HG03432 (cell line): Measurements from ENCODE around the gene RAPGEF4.
A peak's percentile ranks its signal among the peaks of the same experiment; 100 is the strongest.
"Not testable (repeated sequence)": the region's sequence is repeated elsewhere in the genome, so short reads cannot be mapped to it uniquely, and the experiment has no call there.

Experiments used
- ATAC-seq: cut with Tn5 transposase; IDR thresholded peaks from one replicate; pipeline ENCODE4 v1.9.1; 2021; ENCODE audit warnings: mild to moderate bottlenecking, moderate library complexity; ENCODE audit not compliant: unreplicated experiment

The RAPGEF4 gene

DNA sequence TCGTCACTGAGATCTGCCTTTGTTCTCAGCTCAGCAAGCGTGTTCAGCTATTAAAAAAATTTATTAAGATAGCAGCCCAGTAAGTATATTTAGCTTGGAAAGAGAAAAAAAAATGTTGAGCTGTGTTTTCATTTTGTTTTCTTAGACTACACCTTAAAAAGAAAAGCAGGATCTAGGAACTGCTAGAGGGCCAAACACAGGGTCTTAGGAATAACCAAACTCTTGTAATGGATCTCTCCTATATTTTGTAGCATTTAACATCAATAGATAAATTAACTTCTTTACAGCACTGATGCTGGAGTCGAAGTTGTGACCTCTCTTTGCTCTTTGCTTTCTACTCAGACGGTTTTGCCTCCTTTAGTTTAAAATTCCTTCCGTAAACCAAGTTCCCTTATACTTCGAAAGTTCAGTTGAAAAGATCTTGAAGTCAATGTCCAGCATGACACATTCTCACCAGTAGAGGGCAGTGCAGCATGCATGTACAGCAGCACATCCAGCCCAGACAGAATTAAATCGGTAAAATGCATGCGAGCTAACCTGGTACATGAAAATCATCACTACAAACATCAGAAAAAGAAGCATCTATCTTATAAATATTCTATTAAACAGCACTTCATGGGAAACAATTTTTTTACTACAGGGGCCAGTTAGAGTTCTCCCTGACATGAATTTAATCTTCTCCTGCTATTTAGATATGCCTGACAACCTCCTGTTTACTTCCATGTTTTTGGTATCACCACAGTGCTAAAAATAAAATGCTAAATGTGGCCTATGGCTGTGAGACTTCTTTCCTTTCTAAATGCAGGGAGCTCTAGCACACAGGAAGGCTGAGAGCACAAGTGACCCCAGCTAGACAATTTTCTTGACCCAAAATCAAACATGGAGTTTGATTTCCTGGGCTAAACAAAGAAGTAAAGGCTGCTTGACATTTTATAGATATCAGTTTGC lies 291.8 kb downstream of the RAPGEF4 start:
- peak; percentile 64 for ATAC-seq

DNA sequence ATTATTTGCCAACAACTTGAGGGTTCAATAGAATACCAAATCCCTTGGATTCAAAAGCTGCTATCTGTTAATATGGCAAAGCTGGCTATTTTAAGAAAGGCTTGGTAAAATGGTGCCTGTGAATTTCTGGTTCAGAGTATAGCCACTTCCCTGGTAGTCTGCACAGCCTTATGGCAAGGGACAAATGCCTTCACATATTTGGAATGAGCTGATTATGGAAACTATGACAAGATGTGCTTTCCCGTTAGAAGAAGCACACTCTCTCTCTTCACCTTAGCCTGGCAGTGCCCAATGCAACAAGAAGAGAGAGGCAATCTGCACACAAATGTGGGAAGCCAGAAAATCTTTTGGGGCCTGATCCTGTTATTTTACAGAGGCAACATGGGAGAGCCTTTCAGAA lies 292.5 kb downstream of the RAPGEF4 start:
- no peak for ATAC-seq

GRCh38 chr2:173028671-173029070 lies 293.0 kb downstream of the RAPGEF4 start:
- ATAC-seq: no peak

DNA sequence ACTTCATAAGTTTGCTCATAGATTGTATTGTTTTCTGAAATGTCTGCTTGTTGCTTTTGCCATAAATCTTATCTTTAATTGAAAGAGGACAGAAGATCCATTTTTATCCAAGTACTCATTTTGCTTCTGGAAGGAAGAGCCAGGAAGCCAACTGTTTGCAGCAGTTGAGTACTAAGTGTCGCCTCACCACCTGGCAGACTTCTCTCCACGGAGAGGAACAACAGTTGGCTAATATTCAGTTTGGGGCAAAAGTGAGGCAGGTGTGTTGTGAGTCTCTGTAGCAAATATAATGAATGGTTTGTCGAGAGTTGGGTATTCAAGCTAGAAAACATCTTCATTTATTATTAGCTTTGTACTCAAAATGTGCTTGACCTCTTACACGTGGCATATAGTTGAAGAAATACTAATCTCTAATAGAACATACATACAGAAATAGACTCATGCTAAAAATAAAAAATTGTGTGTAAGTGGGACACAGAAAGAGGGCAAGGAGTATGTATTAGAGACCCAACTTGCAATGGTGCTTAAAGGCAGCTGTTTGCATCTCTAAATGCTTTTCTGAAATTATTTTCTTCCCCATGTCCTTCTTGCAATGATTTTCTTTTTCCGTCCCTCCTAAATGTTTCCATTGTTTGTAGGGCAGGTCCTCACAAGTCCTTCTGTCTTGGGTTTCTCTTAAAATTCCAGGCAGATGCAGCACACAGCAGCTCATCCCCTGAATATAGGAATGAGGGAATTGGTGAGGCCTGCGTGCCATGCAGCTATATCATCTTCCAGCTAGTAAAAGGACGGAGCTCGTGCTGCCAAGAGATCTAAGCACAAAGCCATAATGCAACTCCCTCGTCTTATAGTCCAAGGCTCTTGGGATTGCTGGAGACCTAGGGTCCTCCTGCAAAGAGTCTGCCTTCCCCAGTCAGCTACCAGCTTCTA lies 295.2 kb downstream of the RAPGEF4 start:
- no peak for ATAC-seq

DNA sequence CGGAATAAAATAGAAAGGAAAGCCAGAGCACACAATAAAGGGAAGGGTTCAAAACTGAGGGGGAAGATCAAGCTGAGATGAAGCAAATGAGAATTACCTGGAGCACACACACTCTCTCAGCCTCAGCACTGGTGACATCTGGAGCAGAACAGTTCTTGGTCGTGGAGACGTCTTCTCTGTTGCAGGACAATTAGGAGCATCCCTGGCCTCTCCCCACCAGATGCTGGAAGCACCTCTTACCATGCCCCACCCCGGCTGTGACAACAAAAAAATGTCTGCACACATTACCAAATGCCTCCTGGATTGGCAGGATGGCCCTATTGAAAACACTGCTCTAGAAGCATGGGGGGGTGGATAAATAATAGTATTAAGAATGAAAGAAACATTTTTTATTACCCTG lies 296.4 kb downstream of the RAPGEF4 start:
- ATAC-seq: no peak

DNA sequence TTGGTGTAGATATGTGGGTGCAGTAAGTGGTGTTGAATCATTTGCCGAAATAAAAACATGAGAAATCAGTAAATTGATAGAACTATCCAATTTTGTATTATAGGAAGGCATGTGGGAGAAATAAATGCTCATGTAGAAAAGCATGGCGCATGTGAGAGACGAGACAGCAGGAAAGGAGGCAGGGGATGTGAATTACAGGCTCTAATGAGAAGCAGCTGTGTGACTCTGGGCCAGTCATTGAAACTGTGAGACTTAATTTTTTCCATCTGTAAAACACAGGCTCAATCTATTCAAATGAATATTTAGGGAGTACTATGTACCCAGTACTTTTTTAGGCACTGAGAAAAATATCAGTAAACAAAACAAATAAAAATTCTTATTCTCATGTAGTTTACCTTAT lies 297.4 kb downstream of the RAPGEF4 start:
- ATAC-seq: no peak

DNA sequence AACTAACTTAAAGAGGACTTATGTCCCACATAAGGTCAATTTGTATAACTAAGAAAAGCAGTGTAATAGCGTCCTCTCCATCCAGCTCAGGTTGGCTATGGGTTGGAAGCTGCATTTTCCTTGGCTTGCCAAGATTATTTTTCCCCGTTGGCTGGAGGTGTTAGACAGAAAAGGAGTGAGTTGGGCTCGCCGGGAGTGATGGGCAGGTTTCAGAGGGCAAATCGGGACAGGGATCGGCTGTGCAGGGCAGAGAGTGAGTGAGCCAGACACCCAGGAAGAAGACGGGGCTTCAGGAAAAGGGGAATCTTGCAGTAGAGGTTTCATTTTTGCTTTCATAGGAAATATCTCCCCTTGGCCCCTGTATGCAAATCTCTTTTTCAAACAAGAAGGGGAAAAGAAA lies 298.5 kb downstream of the RAPGEF4 start:
- no peak for ATAC-seq

DNA sequence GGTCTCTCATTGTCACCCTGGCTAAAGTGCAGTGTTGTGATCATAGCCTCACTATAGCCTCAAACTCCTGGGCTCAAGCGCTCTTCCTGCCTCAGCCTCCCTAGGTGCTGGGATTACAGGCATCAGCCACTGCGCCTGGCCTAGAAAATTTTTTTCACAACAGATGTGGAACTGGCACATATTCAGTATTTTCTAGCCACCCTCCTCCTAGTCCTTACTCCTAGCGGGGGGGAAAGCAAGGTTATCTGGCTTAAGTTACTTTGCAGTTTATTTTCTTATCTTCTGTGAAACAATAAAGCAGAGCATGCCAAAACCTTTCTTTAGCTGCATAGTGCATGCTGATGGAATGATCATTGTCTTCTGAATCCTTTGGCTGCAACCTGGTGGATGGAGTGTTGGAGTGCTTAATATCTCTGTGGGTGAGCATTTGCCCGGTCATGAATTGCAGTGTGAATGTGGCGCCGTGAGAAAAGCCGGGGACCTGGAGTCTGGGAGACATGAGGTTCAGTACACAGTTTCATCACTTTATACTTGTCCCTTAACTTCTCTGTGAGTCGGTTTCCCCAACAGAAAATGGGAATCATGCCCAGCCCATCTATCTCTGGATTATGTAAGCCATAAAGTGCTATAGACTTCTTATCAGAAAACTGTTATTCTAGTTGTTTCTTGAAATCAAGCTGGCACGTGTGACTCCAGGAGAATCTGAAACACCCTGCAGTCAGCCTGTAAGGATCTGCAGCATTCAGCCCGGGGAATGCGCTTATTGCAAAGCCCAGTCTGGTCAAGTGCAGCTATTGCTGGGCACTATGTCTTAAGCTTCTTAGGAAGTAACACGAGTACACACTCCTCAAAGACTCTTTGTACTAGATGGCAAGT lies 301.8 kb downstream of the RAPGEF4 start:
- ATAC-seq: no peak

DNA sequence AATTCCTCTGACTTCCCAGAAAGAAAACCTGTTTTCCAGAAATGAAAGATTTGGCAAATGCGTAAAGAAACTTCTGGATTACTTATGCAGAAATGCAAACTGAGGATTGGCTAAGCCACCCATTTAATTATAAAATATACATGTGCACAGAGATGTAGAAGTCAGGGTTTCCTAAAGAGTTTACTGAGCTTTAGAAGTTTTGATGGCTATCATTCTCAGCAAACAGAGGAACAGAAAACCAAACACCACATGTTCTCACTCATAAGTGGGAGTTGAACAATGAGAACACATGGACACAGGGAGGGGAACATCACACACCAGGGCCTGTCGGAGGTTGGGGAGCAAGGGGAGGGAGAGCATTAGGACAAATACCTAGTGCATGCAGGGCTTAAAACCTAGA lies 302.6 kb downstream of the RAPGEF4 start:
- not testable (repeated sequence) for ATAC-seq

DNA sequence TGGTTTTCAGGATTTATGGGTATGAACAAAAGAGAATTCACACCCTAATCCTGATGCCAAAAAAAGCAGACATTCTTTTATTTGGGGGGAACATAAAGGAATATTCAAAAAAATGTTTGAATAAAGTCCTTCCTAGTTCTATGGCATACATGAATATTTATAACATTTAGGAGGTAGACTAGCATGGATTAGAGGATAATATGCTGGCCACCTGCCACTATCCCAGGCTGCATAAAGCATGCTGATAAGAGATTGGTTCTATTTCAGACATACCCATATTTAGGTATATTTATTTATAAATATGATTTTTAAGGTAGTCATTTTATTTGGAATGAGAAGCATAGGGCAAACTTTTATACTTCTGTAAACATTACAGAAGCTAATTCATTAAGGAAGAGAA lies 305.1 kb downstream of the RAPGEF4 start:
- no peak for ATAC-seq

DNA sequence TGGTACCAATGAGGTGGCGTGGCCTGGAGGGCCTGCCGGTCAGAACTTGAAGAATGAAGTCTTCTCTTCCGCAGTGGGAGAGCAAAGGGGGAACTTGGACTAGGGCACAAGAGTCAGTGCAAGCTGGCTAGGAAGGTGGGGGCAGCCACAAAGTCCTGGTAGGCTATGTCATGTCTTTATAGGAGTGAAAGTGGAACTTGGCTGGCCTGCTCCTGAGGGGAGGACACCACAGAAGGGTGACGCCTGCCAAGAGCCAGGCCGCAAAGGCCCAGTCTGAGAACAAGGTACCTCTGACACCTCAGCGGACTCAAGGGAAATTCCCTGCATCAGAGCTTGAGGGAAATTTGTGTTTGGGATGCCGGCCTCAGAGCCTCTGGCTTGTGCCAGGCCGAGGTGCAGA lies 307.8 kb downstream of the RAPGEF4 start:
- ATAC-seq: no peak

GRCh38 chr2:173043897-173044519 lies 308.4 kb downstream of the RAPGEF4 start:
- no peak for ATAC-seq

- ATAC-seq: no peak
Observed at GRCh38 chr2:173044686-173045085, 309.0 kb downstream of the RAPGEF4 start.

- no peak for ATAC-seq
Observed at GRCh38 chr2:173045181-173045580, 309.5 kb downstream of the RAPGEF4 start.

- ATAC-seq: no peak
Observed at GRCh38 chr2:173048522-173048896, 312.9 kb downstream of the RAPGEF4 start.

DNA sequence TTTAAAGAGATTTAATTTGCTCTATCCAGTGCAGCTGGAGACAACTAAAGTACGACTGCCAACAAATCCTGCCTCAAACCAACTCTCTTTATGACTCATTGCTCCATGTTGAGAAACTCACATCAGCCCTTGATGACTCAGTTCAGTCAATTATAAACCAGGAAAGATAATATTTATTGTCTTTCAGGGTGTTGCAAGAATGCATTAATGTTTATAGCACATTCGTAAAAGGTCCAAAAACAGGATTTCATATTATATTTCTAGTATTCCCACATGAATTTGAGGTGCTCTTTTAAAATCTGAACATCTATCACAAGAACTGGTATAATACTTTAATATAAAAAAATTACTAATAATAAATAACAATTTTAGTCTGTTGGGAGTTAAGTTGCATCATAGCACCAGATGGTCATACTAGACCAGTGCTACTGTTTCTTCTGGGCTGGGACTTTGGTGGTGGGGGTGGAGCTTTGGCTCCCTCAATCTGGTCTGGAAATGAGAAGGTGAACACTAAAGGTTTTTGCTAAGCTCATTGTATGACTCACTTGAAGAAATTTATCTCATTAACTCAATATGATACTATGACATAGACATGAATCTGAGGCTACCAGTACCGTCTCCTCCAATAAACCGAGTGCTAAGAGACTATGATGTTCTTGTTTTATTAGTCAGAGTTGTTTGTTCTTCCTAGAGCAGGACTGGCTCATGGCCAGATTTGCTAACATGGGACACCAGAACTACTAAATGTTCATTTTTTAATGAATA lies 313.4 kb downstream of the RAPGEF4 start:
- peak; percentile 84 for ATAC-seq

GRCh38 chr2:173049831-173050230 lies 314.2 kb downstream of the RAPGEF4 start:
- no peak for ATAC-seq

DNA sequence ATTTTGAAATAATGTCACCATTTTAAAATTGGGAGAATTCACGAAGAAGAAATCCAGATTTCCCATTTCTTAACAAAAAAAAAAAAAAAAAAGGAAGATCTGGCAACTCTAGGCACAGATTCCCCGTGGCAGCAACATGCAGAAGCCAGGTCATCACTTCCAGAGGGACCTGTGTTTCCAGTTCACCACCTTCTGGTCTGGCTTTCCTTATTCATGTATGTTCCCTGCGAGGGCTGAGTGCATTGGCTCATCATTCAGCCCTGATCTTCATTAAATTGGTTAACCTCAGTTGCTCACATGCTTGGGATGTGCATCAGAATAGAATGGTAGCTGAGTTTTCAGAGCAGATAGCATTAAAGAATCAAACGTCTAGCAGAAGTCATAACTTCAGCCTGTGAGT lies 315.0 kb downstream of the RAPGEF4 start:
- ATAC-seq: no peak

DNA sequence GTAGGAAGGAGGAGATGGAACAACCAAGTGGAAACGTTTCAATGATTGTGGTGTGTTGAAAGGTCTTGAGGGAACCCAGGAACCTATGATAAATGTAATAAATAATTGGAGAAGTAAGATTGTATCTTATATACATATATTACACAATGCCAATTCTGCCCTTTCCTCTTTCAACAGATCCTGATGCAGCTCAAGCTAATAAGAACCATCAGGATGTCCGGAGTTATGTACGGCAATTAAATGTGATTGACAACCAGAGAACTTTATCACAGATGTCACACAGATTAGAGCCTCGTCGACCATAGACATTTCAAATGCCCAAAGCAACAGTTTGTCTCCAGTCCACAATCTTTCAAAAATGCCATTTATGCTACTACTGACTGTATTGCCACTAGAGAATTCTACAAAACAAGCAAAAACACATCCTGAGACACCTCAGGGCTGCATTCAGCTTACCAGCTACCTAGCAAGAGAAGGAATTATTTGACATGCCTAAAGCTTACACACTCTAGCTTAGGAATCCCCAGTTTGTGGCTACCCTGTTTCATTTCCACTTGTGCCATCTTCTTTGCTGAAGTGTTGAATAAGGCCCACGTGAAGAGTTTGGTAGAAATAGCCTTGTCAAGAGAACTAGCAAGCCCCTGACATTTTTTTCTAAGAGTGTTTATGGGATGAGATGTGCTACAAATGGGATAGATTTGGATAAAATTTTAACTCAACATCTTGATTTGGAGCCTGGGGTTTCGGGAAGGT lies 316.0 kb downstream of the RAPGEF4 start:
- ATAC-seq: no peak
